ENCODE data around the gene CPE.

DNA sequence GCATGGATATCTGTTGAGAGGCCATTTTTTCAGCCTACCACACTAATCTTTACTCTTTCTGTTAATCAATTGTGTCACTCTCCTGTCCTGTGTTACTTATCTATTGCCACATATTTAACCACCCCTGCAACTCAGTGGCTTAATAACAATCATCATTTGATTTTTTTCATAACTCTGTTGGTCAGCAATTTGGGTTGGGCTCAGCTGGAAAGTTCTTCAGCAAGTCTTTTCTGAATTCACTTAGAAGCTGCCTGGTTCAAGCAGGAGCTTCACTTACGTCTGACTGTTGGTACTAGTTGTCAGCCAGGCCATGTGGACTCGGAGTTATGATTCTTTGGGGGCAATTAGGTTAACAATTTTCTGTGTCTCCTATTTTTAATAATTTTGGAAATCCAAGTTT is 50.1 kb downstream of the CPE start:
- TF ChIP-seq, protein P1, sequence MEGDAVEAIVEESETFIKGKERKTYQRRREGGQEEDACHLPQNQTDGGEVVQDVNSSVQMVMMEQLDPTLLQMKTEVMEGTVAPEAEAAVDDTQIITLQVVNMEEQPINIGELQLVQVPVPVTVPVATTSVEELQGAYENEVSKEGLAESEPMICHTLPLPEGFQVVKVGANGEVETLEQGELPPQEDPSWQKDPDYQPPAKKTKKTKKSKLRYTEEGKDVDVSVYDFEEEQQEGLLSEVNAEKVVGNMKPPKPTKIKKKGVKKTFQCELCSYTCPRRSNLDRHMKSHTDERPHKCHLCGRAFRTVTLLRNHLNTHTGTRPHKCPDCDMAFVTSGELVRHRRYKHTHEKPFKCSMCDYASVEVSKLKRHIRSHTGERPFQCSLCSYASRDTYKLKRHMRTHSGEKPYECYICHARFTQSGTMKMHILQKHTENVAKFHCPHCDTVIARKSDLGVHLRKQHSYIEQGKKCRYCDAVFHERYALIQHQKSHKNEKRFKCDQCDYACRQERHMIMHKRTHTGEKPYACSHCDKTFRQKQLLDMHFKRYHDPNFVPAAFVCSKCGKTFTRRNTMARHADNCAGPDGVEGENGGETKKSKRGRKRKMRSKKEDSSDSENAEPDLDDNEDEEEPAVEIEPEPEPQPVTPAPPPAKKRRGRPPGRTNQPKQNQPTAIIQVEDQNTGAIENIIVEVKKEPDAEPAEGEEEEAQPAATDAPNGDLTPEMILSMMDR (IDR thresholded peaks at IDR 0.05; ENCODE audit: low read depth, low read length, missing input control) = no peak
- TF ChIP-seq GABPA (IDR thresholded peaks at IDR 0.05 in 1 of 2, conservative IDR thresholded peaks at IDR 0.05 in 1 of 2) = no peak
- no peak for TF ChIP-seq RAD21 (IDR thresholded peaks at IDR 0.05)
- no peak for TF ChIP-seq NR2F2 (IDR thresholded peaks at IDR 0.05)
- no peak for TF ChIP-seq TAF1 (conservative IDR thresholded peaks at IDR 0.05)
- TF ChIP-seq, protein P2, sequence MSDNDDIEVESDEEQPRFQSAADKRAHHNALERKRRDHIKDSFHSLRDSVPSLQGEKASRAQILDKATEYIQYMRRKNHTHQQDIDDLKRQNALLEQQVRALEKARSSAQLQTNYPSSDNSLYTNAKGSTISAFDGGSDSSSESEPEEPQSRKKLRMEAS (IDR thresholded peaks at IDR 0.05) = no peak
